SK-N-SH treated with all-trans-retinoic acid at 6 μM for 48 hours (cell line): ENCODE data around the gene MOXD1.

Source experiments
- ATAC-seq: fragments of 200-7000 bp; cut with Tn5 transposase; 3 replicates; pipeline ENCODE4 v1.9.1; 2020; ENCODE audit warnings: mild to moderate bottlenecking, moderate library complexity
- ARNTL ChIP-seq: fragments of 450-650 bp; formaldehyde crosslinking; IDR thresholded peaks from 2 replicates; pipeline ENCODE4 v1.5.0; 2020; ENCODE audit warnings: low read depth, mild to moderate bottlenecking, moderate library complexity, borderline replicate concordance
- BACH2 ChIP-seq: fragments of 250-450 bp; sonication (Bioruptor Pico); IDR thresholded peaks from 2 replicates; pipeline ENCODE4 v1.9.0; 2021; ENCODE audit warnings: mild to moderate bottlenecking, borderline replicate concordance
- CREB5 ChIP-seq: fragments of 250-450 bp; sonication (Bioruptor Pico); IDR thresholded peaks from 2 replicates; pipeline ENCODE4 v1.5.1; 2020; ENCODE audit warnings: low read depth, mild to moderate bottlenecking, moderate library complexity
- CSDC2 ChIP-seq: fragments of 250-450 bp; sonication (Bioruptor Pico); IDR thresholded peaks from 2 replicates; pipeline ENCODE4 v1.5.0; 2020; ENCODE audit warnings: mild to moderate bottlenecking, moderate library complexity
- CSRNP3 ChIP-seq: fragments of 250-450 bp; sonication (Bioruptor Pico); IDR thresholded peaks from 2 replicates; pipeline ENCODE4 v1.5.1; 2021; ENCODE audit warnings: mild to moderate bottlenecking, moderate library complexity
- ESRRG ChIP-seq: fragments of 250-450 bp; sonication (Bioruptor Pico); IDR thresholded peaks from 2 replicates; pipeline ENCODE4 v1.6.1; 2021; ENCODE audit warnings: mild to moderate bottlenecking
- GLIS3 ChIP-seq: fragments of 250-450 bp; sonication (Bioruptor Pico); IDR thresholded peaks from 2 replicates; pipeline ENCODE4 v1.5.0; 2020; ENCODE audit warnings: mild to moderate bottlenecking, moderate library complexity
- ISL1 ChIP-seq: fragments of 250-450 bp; sonication (Bioruptor Pico); IDR thresholded peaks from 2 replicates; pipeline ENCODE4 v2.1.2; 2022; ENCODE audit warnings: mild to moderate bottlenecking, moderate library complexity
- PATZ1 ChIP-seq: fragments of 250-450 bp; sonication (Bioruptor Pico); IDR thresholded peaks from 2 replicates; pipeline ENCODE4 v1.8.0; 2020; ENCODE audit warnings: mild to moderate bottlenecking, moderate library complexity, borderline replicate concordance
- POU6F1 ChIP-seq: fragments of 250-450 bp; sonication (Bioruptor Pico); IDR thresholded peaks from 2 replicates; pipeline ENCODE4 v1.8.0; 2021; ENCODE audit warnings: low read depth, mild to moderate bottlenecking, moderate library complexity, borderline replicate concordance
- PPARA ChIP-seq: fragments of 250-450 bp; sonication (Bioruptor Pico); IDR thresholded peaks from 2 replicates; pipeline ENCODE4 v1.5.0; 2020; ENCODE audit warnings: mild to moderate bottlenecking, borderline replicate concordance
- RARB ChIP-seq: fragments of 250-450 bp; sonication (Bioruptor Pico); IDR thresholded peaks from 2 replicates; pipeline ENCODE4 v1.8.0; 2021; ENCODE audit warnings: mild to moderate bottlenecking, moderate library complexity
- SNAI2 ChIP-seq: fragments of 250-450 bp; sonication (Bioruptor Pico); IDR thresholded peaks from 2 replicates; pipeline ENCODE4 v1.5.0; 2020; ENCODE audit warnings: mild to moderate bottlenecking, moderate library complexity
- TCF4 ChIP-seq: fragments of 250-450 bp; sonication (Bioruptor Pico); IDR thresholded peaks from 2 replicates; pipeline ENCODE4 v1.8.0; 2021; ENCODE audit warnings: mild to moderate bottlenecking, moderate library complexity, borderline replicate concordance
- TOX ChIP-seq: fragments of 250-450 bp; sonication (Bioruptor Pico); IDR thresholded peaks from 2 replicates; pipeline ENCODE4 v1.8.0; 2021; ENCODE audit warnings: mild to moderate bottlenecking, moderate library complexity, borderline replicate concordance
- TSHZ2 ChIP-seq: fragments of 250-450 bp; sonication (Bioruptor Pico); IDR thresholded peaks from 2 replicates; pipeline ENCODE4 v1.5.0; 2020; ENCODE audit warnings: mild to moderate bottlenecking, moderate library complexity
- ZFP3 ChIP-seq: fragments of 250-450 bp; sonication (Bioruptor Pico); IDR thresholded peaks from 2 replicates; pipeline ENCODE4 v1.5.0; 2020; ENCODE audit warnings: mild to moderate bottlenecking, moderate library complexity
- ZFP30 ChIP-seq: fragments of 450-650 bp; formaldehyde crosslinking; IDR thresholded peaks from 2 replicates; pipeline ENCODE4 v1.5.0; 2022; ENCODE audit warnings: mild to moderate bottlenecking, moderate library complexity
- ZNF565 ChIP-seq: fragments of 450-650 bp; formaldehyde crosslinking; conservative IDR thresholded peaks from 2 replicates; pipeline ENCODE4 v1.5.0; 2020; ENCODE audit warnings: low read depth, mild to moderate bottlenecking, moderate library complexity
- ZNF70 ChIP-seq: fragments of 450-650 bp; formaldehyde crosslinking; IDR thresholded peaks from 2 replicates; pipeline ENCODE4 v1.5.0; 2020; ENCODE audit warnings: mild to moderate bottlenecking, moderate library complexity
- ZNF8 ChIP-seq: fragments of 450-650 bp; formaldehyde crosslinking; IDR thresholded peaks from 2 replicates; pipeline ENCODE4 v1.5.0; 2020; ENCODE audit warnings: mild to moderate bottlenecking, moderate library complexity

Gene MOXD1

GRCh38 chr6:132304891-132305305 is 96.4 kb downstream of the MOXD1 start:
- ATAC-seq = no peak
- TF ChIP-seq ZNF8 (CRISPR knock-in tag) (no peak), TCF4 (CRISPR knock-in tag) (no peak), POU6F1 (CRISPR knock-in tag) (no peak)

- TF ChIP-seq ZFP30 (CRISPR knock-in tag) (no peak), TCF4 (CRISPR knock-in tag) (no peak), ZNF70 (CRISPR knock-in tag) (no peak), PATZ1 (CRISPR knock-in tag) (no peak), CREB5 (CRISPR knock-in tag) (no peak), GLIS3 (CRISPR knock-in tag) (no peak), TOX (CRISPR knock-in tag) (no peak), CSDC2 (no peak), ZFP3 (CRISPR knock-in tag) (no peak), CSRNP3 (CRISPR knock-in tag) (no peak), BACH2 (CRISPR knock-in tag) (no peak), ISL1 (no peak), POU6F1 (CRISPR knock-in tag) (no peak), TSHZ2 (CRISPR knock-in tag) (no peak), SNAI2 (no peak)
These were observed 100.8 kb downstream of the MOXD1 start for GRCh38 chr6:132300323-132300949.

GRCh38 chr6:132298344-132298949 is 102.8 kb downstream of the MOXD1 start:
- ATAC-seq = peak; percentile 68
- TF ChIP-seq RARB (CRISPR knock-in tag) (no peak), POU6F1 (CRISPR knock-in tag) (no peak), ZFP3 (CRISPR knock-in tag) (no peak), ESRRG (CRISPR knock-in tag) (no peak), PATZ1 (CRISPR knock-in tag) (no peak), ARNTL (CRISPR knock-in tag) (no peak), GLIS3 (CRISPR knock-in tag) (no peak), ZNF565 (CRISPR knock-in tag) (no peak), PPARA (CRISPR knock-in tag) (no peak), ZNF8 (CRISPR knock-in tag) (no peak), BACH2 (CRISPR knock-in tag) (no peak)

More at GRCh38 chr6:132300323-132300949, 100.8 kb downstream of the MOXD1 start:
- peak; percentile 91 for ATAC-seq
